GM19351 (cell line): ENCODE data around the gene PNPLA6.
"Not testable (repeated sequence)": the region's sequence is repeated elsewhere in the genome, so short reads cannot be mapped to it uniquely, and the experiment has no call there.

Experiments used
- ATAC-seq: cut with Tn5 transposase; IDR thresholded peaks from one replicate; pipeline ENCODE4 v1.9.1; 2021; ENCODE audit warnings: mild to moderate bottlenecking, moderate library complexity; ENCODE audit not compliant: unreplicated experiment

Gene PNPLA6

DNA sequence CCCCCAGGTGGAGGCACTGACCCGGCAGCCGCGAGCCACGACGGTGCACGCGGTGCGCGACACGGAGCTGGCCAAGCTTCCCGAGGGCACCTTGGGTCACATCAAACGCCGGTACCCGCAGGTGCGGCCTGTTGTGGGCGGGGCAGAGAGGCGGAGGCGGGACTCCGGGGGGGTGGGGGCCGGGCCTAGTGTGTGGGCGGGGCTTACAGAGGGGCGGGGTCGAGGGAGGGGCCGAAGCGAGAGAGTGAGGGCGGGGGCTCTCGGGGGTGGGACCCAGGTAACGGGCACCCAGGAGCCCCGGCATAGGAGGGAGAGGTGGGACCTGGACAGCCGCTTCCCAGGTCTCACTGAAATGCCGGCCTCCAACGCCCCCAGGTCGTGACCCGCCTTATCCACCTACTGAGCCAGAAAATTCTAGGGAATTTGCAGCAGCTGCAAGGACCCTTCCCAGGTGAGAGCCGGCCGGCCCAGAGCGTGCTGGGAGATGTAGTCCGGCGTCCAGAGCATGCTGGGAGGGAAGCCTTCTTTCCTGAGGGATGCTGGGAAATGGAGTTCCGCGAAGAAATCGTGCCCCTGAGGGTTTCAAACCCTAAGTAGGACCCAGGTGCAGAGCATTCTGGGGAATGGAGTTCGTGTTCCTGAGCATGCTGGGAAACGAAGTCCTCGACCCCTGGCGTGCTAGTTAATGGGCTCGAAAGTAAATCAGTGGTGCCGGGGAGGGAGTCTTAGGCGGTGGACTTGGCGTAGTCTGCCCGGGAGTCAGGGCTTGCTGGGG lies 15.7 kb downstream of the PNPLA6 start:
- no peak for ATAC-seq

GRCh38 chr19:7552781-7553180 lies 17.3 kb downstream of the PNPLA6 start:
- no peak for ATAC-seq

DNA sequence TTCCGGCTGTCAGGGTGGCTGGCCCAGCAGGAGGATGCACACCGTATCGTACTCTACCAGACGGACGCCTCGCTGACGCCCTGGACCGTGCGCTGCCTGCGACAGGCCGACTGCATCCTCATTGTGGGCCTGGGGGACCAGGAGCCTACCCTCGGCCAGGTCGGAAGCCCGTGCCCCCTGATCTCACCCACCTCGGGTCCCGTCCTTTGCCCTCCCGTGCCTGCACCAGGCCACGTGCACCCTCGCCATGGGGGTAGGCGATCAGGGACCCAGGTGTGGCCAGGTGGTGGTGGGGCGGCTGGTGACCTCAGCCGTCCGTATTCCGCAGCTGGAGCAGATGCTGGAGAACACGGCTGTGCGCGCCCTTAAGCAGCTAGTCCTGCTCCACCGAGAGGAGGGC lies 19.0 kb downstream of the PNPLA6 start:
- ATAC-seq, result no peak

- no peak for ATAC-seq
Measured at GRCh38 chr19:7554990-7555864, 19.7 kb downstream of the PNPLA6 start.

DNA sequence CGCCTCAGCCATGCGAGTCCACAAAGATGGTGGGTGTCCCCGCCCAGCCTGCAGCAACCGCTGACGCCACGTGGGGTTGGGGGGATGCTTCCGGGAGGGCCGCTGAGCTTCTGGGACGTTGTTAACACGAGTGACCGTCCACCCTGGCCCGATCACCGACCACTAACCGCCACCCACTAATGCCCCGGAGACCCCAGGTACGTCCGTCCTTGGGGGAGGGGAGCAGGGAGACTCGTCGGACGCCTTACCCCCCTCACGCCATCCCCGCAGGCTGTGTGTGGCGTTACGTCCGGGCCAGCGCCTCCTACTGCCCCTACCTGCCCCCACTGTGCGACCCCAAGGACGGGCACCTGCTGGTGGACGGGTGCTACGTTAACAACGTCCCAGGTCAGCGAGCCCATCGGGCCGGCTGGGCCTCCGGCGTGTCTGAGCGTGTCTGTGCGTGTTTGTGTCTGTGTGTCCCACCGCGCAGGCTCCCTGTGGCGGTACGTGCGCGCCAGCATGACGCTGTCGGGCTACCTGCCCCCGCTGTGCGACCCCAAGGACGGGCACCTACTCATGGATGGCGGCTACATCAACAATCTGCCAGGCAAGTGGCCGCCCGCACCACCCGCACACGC lies 21.3 kb downstream of the PNPLA6 start:
- no peak for ATAC-seq

- ATAC-seq, result no peak
Measured at GRCh38 chr19:7558667-7559066, 23.1 kb downstream of the PNPLA6 start.

DNA sequence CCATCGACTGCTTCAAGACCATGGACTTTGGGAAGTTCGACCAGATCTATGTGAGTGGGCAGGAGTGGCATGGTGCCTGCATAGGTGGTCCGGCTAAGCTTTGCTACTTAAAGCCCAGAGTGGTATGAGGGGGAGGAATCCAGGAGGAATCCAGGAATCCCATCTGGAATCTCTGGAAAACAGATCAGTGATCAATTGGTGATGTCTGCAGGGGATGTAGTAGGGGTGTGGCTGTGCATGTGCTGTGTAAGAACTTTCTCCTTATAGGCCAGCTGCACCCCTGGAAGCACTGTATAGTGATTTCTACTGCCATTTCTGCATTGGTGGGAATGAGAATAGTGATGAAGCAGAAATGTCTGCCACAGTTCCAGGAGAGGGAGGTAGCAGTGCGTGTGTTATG lies 23.6 kb downstream of the PNPLA6 start:
- ATAC-seq, result no peak

- no peak for ATAC-seq
Measured at GRCh38 chr19:7560255-7560654, 24.7 kb downstream of the PNPLA6 start.

- no peak for ATAC-seq
Measured at GRCh38 chr19:7561325-7561724, 25.8 kb downstream of the PNPLA6 start.

GRCh38 chr19:7562646-7563393 lies 27.3 kb downstream of the PNPLA6 start:
- no peak for ATAC-seq

GRCh38 chr19:7564866-7565265 lies 29.3 kb downstream of the PNPLA6 start:
- ATAC-seq, result no peak

DNA sequence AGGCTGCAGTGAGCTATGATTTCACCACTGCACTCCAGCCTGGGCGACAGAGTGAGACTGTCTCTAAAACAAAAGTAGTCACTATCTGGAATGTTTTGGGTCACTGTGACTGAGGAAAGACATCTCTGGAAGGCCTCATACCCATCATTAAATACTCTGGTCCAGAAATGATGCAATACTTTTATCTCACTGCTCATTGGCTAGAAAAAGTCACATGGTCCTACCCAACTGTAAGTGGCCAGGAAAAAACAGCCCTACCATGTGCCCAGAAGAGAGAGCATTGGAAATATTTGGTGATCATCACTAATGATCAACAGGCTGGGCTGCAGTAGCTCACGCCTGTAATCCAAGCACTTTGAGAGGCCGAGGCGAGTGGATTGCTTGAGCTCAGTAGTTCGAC lies 29.8 kb downstream of the PNPLA6 start:
- ATAC-seq, result no peak

- no peak for ATAC-seq
Measured at GRCh38 chr19:7570761-7571160, 35.2 kb downstream of the PNPLA6 start.

- no peak for ATAC-seq
Measured at GRCh38 chr19:7575434-7576040, 40.0 kb downstream of the PNPLA6 start.

GRCh38 chr19:7577422-7577821 lies 41.9 kb downstream of the PNPLA6 start:
- ATAC-seq, result not testable (repeated sequence)

DNA sequence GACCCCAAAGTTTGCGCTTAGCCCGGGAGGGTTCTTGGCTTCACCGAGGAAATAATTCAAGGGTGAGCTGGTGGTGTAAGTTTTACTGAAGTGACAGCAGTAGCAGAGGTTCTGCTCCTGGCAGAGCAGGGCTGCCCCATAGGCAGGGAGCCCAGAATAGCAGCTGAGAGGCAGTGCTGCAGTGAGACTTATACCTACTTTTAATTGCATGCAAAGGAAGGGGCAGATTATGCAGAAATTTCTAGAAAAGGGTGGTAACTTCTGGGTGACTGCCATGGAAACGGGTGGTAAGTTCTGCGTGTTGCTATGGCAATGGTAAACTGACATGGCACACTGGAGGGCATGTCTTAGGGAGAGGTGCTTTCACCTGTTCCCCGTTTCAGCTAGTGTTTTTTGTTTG lies 42.6 kb downstream of the PNPLA6 start:
- ATAC-seq, result no peak

- no peak for ATAC-seq
Measured at GRCh38 chr19:7579182-7579581, 43.7 kb downstream of the PNPLA6 start.

DNA sequence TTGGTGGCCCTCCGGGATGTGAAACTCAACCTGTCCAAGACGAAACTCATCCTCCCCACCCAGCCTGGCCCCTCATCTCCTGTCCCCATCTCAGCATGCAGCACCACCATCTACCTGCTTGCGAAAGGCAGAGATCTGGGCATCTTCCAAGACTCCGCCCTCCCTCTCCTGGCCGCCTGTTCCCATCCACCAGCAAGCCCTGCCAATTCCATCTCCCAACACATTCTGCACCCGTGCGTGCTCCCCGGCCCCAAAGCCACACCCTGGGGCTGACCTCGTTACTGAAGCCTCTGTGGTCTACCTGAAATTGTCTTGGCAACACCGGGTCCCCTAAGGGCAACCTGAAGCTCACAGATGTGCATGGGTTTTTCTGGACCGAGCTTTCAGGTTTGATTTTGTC lies 46.9 kb downstream of the PNPLA6 start:
- ATAC-seq, result no peak

GRCh38 chr19:7589822-7590221 lies 54.3 kb downstream of the PNPLA6 start:
- no peak for ATAC-seq

DNA sequence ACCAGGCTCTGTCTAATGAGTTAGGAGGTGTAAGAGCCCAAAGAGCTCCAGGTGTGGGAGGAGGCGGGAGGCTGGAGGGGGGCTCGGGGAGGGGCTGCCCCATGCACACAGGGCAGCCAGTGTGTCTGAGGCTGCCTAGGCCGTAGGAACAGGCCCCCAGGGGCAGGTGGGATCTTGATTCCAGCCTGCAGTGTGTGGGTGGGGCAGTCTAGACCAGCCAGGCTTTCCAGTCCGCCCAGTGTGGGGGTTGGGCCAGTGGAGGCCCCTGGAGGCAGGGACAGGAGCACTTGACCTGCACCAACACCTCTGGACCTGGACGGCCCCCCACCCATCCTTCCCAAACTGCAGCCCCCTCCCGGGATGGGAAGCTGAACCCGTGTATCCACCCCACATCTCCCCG lies 54.7 kb downstream of the PNPLA6 start:
- ATAC-seq, result no peak
